HuH-7.5 (cell line): ENCODE results near the gene ADGRF4.

ENCODE experiments used
- DNase-seq: peaks from one replicate; pipeline ENCODE4 v3.0.0; 2011; ENCODE audit warnings: low spot score

ADGRF4 gene

GRCh38 chr6:47698342-47698787 is at the start of gene ADGRF4:
Gene ADGRF4 (plus strand): TSS chr6:47698580. CDS start chr6:47707246, 8,666 bp downstream.
- no peak for DNase-seq

- DNase-seq, result no peak
Observed at GRCh38 chr6:47650553-47651432, 47.6 kb upstream of the ADGRF4 start.

- no peak for DNase-seq
Observed at GRCh38 chr6:47651505-47651944, 46.9 kb upstream of the ADGRF4 start.

- no peak for DNase-seq
Observed at GRCh38 chr6:47653706-47654105, 44.7 kb upstream of the ADGRF4 start.

- no peak for DNase-seq
Observed at GRCh38 chr6:47654255-47654654, 44.1 kb upstream of the ADGRF4 start.

GRCh38 chr6:47655719-47656595 is 42.4 kb upstream of the ADGRF4 start:
- DNase-seq, result no peak

- DNase-seq, result no peak
Observed at GRCh38 chr6:47661960-47662359, 36.4 kb upstream of the ADGRF4 start.

- DNase-seq, result no peak
Observed at GRCh38 chr6:47663462-47664216, 34.7 kb upstream of the ADGRF4 start.

- no peak for DNase-seq
Observed at GRCh38 chr6:47665112-47665511, 33.3 kb upstream of the ADGRF4 start.

GRCh38 chr6:47669684-47670513 is 28.5 kb upstream of the ADGRF4 start:
- DNase-seq, result no peak

GRCh38 chr6:47670851-47671250 is 27.5 kb upstream of the ADGRF4 start:
- DNase-seq, result no peak

- no peak for DNase-seq
Observed at GRCh38 chr6:47671777-47672176, 26.6 kb upstream of the ADGRF4 start.

GRCh38 chr6:47672816-47673215 is 25.6 kb upstream of the ADGRF4 start:
- no peak for DNase-seq

GRCh38 chr6:47674673-47675072 is 23.7 kb upstream of the ADGRF4 start:
- DNase-seq, result no peak

GRCh38 chr6:47677381-47678100 is 20.8 kb upstream of the ADGRF4 start:
- DNase-seq, result no peak

- no peak for DNase-seq
Observed at GRCh38 chr6:47678739-47679138, 19.6 kb upstream of the ADGRF4 start.

GRCh38 chr6:47679322-47679906 is 19.0 kb upstream of the ADGRF4 start:
- DNase-seq, result no peak

GRCh38 chr6:47680051-47680450 is 18.3 kb upstream of the ADGRF4 start:
- DNase-seq, result no peak

GRCh38 chr6:47680724-47681123 is 17.7 kb upstream of the ADGRF4 start:
- DNase-seq, result no peak
